Fibroblast of skin of right quadriceps (primary cell): ENCODE data around the gene PRAMEF26.
"Not testable (repeated sequence)": the region's sequence is repeated elsewhere in the genome, so short reads cannot be mapped to it uniquely, and the experiment has no call there.

Experiments used
- DNase-seq: peaks from one replicate; pipeline ENCODE4 v3.0.0-alpha.2; 2013

PRAMEF26 gene

GRCh38 chr1:13155909-13156308, at the start of gene PRAMEF26:
TSS of gene PRAMEF26 (minus strand) at chr1:13156009. CDS start at chr1:13153095, 2,914 bp downstream.
- DNase-seq, result not testable (repeated sequence)

GRCh38 chr1:13201309-13201708, 45.5 kb upstream of the PRAMEF26 start, which contains the start of gene PRAMEF13:
TSS of gene PRAMEF13 (minus strand) at chr1:13201409. CDS start at chr1:13199589, 1,820 bp downstream.
- DNase-seq, result not testable (repeated sequence)

DNA sequence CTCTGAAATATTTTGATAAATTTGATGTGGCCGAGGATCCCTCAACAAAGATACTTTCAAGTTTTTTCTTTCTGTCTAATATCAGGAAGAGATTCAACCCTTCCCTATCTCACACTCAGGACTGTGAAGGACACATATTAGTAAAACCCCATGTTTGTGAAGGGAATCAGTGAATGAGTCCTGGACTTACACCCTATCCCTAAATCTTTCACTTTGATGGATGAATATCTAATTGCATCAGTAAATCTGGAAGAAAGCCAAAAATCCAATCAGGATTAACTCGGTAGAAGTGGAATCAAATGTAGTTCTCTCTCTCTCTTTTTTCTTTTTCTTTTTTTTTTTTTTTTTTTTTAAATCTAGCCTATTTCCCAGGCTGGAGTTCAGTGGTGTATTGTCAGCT, 15.7 kb upstream of the PRAMEF26 start, which contains the start of gene PRAMEF9:
TSS of gene PRAMEF9 (plus strand) at position 301 of the 400 bp plus-strand sequence. CDS start 3,433 bp downstream, outside the sequence.
- DNase-seq, result not testable (repeated sequence)

DNA sequence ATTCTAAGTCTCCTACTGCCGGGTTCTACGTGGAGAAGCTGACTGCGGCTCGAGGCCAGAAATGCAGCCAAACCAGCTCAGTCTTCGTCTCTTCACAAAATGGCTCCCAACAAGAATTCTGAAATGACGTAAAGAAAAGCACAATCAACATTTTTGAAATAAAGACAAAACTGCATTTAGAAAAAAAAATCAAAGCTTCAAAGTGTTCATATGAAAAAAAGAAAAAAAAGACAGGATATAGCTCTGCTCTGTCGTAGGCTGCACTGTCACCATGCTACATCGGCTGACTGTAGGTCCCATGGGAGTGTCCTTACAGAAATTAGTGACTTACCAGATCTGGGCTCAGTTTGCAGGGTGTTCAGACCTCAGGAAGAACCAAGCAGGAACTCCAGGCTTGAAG, 9.7 kb upstream of the PRAMEF26 start, which contains the start of gene HNRNPCL4:
TSS of gene HNRNPCL4 (minus strand) at position 101 of the 400 bp plus-strand sequence. CDS start 164 bp downstream, outside the sequence.
- DNase-seq, result not testable (repeated sequence)

- DNase-seq, result not testable (repeated sequence)
Measured at GRCh38 chr1:13116754-13117153, 39.1 kb downstream of the PRAMEF26 start, which contains the start of gene HNRNPCL2. TSS of gene HNRNPCL2 (minus strand) at chr1:13116854. CDS start at chr1:13116400, 454 bp downstream.
